ENCODE measurements around the gene NBEA.
"Not testable (repeated sequence)": the region's sequence is repeated elsewhere in the genome, so short reads cannot be mapped to it uniquely, and the experiment has no call there.

The NBEA gene

GRCh38 chr13:35393886-35394285 is 451.8 kb downstream of the NBEA start:
- DNase-seq: no peak

- DNase-seq: not testable (repeated sequence)
These were observed 466.2 kb downstream of the NBEA start for GRCh38 chr13:35408285-35408684.

- DNase-seq: no peak
These were observed 469.1 kb downstream of the NBEA start for GRCh38 chr13:35411059-35411744.

DNA sequence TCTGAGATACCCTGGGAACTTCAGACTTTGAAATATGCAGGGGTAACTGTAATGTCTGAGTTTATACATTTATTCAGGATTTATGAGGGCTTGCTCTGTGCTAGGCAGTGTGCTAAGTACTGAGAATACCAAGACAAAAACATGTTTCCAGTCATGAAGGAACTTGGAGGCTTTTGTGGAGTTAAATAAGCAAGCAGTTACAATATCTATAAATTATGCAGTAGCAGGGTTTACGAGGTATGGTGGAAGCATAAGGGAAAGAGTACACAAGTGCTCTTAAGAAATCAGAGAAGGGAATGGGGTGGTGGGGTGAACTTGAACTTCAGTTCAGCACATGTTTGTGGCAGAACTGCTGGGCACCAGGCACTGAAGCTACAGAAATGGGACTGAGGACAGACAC is 506.4 kb downstream of the NBEA start:
- DNase-seq: no peak

DNA sequence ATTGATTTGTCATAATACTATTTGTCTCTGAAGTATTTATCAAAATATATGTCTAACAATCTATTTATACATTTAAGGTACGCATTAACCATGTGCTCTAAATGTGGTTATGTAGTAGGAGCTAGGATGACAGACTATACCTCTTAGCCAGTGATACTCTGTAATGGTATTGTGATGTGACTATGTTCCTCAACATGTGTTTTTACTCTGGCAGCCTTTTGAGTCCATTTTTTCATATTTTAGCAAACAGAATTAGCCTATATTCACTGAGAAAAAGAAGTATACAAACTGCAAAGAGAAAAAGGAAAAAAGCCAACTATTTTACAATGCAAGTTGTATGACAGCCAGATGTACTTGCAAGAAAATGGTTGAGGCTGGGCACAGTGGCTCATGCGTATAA is 507.8 kb downstream of the NBEA start:
- DNase-seq: no peak

- no peak for DNase-seq
These were observed 513.0 kb downstream of the NBEA start for GRCh38 chr13:35455022-35455421.

- no peak for DNase-seq
These were observed 515.2 kb downstream of the NBEA start for GRCh38 chr13:35457258-35457657.

DNA sequence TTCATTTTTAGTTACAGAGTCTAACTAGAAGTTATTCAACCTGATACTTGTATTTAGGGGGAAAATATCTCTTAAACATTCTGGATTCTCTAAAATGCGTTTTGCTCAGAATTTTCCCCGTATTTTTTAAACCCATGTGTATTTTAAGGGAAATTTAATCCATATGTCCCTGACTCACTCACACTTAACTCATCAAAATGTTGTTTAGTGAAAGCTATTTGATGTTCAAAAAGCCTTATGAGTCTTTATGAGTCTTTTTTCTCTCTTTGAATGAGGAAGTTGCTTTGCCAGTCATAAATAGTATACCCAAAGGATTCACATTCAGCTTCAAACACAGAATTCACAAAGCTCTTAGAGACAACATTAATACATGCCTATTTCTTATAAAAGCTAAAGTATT is 518.0 kb downstream of the NBEA start:
- DNase-seq: no peak

- DNase-seq: no peak
These were observed 523.3 kb downstream of the NBEA start for GRCh38 chr13:35465371-35465770.

- no peak for DNase-seq
These were observed 526.1 kb downstream of the NBEA start for GRCh38 chr13:35468195-35468594.

- no peak for DNase-seq
These were observed 527.9 kb downstream of the NBEA start for GRCh38 chr13:35469806-35470525.

GRCh38 chr13:35470671-35471661 is 528.9 kb downstream of the NBEA start:
- no peak for DNase-seq

DNA sequence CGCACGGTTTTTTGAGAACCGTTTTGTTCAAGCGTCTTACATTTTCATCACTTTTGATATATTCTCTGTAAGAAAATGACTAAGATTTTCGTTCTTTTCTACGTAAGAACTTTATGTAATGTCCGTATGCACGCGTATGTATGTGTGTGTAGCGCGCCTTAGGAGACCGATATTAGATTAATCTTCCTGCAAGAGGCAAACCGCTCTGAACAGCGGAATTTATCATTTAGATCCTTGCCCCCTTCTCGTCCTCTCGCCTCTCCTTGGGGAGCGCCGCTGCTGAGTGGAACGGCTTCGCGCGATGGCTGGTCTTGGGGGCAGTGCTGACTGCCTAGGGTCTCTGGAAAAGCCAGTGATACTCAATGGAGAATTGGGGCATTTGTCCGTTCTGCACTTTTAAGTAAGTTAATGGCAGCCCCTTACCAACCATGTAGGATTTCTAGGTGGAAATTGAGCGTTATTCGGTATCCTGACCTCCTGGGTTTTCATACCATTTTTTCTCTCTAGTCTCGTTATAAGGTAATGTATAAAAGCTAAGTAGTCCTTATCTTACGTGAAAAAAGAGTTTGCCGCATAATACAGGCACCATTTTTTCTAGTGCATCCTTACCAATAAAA is 529.7 kb downstream of the NBEA start:
- no peak for DNase-seq

DNA sequence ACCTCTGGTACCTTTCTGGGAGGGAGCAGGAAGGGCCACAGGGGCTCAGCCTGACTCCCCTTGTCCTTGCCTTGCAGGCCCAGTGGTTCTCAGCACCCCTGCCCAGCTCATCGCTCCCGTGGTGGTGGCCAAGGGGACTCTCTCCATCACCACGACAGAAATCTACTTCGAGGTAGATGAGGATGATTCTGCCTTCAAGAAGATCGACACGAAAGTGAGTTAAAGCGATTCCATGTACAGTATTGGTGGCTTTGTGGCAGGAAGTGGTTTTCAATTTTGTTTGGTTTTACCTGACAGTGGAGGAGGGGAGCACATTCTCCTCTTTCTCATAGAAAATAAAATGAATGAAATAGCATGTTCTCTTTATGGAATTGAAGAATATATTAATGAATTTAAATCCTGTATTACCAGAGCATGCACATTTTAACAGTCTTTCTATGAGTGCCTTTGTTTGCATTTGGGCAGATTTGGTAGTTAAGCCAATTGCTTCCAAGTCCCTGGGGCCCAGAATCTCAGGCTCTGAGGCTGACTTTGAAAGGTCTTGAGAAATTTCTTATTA is 530.3 kb downstream of the NBEA start:
- no peak for DNase-seq

GRCh38 chr13:35473206-35473775 is 531.2 kb downstream of the NBEA start:
- DNase-seq: no peak

- no peak for DNase-seq
These were observed 531.7 kb downstream of the NBEA start for GRCh38 chr13:35473802-35474201.

DNA sequence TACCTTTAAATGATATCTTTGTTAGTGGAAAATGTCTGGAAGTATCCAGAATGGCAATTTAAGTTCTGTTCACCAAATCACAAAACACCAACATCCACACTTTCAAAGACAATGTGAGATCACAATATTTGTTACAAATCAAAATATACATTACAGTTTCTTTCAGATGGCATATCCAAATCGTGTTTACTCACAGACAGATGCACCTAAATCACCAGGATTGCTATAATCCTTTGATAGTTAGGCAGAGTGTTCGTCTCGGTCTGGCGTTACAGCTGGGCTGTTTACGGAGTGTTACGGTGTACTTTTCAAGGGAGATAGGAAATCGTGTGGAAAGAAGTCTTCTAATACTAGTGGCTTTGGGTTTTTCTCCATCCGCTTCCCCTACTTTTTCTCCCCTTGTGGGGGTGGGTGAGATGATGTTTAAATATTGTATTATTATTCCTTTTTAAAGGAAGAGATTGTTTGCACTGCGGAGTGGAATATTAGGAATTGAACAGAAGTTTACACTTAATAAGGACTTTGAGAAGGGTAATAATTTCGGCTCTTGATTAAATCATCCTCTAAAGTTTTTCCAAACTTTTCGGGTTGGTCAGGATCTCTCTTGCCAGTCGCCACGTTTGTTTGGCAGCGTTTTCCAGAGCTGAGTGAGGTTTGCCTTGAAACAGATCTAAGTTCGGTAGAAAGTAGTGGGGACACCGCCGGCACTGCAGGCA is 532.6 kb downstream of the NBEA start:
- DNase-seq: no peak

DNA sequence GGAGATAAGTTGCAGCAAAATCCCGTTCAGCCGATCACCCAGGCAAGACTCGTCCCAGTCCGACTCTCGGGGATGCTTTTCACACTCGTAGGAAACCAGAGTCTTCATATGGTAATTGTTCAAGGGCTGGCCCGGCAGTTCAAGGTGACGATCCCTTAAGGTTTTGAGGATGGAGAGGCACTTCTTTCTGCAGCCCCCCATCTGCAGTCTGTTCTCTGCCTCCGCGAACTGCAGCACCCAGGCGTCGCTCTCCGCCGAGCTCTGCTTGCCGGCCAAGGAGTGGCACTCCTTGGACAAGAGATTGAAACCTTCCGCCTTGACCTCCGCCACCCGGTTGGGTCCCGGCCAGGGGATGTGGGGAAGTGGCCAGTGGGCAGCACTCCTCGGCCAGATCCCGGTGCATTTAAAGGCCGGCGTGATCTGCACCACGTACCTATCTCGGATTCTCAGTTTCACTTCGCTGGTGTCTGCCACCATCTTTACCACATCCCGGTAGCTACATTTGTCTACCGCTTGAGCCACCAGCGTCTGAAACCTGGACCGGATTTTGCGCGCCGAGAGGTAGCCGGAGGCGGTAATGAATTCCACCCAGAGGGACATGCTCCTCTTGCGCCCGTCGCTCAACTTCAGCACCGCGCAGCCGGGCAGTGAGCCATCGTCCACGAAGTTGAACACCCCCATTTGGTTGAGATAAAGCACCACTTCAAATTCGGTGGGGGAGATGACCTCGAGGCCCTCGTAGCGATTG is 533.3 kb downstream of the NBEA start:
- DNase-seq: no peak

- no peak for DNase-seq
These were observed 534.2 kb downstream of the NBEA start, which contains the start of gene MAB21L1 for GRCh38 chr13:35475960-35476943. Gene MAB21L1, minus strand, starts transcription at chr13:35476689. Its CDS starts 551 bp downstream, at chr13:35476138.
